Bone marrow (tissue), 2 donors: ENCODE results near the gene LY9.

ENCODE experiments used
- DNase-seq, 2 donors: peaks; one replicate each; lab custom pipeline; 2025; lab: John Stamatoyannopoulos, UW

The LY9 gene, protein sequence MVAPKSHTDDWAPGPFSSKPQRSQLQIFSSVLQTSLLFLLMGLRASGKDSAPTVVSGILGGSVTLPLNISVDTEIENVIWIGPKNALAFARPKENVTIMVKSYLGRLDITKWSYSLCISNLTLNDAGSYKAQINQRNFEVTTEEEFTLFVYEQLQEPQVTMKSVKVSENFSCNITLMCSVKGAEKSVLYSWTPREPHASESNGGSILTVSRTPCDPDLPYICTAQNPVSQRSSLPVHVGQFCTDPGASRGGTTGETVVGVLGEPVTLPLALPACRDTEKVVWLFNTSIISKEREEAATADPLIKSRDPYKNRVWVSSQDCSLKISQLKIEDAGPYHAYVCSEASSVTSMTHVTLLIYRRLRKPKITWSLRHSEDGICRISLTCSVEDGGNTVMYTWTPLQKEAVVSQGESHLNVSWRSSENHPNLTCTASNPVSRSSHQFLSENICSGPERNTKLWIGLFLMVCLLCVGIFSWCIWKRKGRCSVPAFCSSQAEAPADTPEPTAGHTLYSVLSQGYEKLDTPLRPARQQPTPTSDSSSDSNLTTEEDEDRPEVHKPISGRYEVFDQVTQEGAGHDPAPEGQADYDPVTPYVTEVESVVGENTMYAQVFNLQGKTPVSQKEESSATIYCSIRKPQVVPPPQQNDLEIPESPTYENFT

DNA sequence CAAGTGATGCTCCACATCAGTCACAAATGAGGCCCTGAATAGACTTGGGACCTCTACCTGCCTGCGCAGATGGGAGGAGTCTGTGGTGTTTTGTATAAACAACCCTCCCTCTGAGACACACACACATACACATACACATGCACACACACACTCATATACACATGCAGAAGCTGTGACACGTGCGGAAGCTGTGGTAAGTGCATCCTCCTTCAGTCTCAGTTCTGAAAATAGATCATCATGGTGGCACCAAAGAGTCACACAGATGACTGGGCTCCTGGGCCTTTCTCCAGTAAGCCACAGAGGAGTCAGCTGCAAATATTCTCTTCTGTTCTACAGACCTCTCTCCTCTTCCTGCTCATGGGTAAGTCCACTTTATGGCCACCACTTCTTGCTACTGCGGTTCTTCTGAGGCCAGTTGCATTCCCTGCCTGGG, at the start of gene LY9:
LY9 (plus strand) TSS at position 224 of the 433 bp plus-strand sequence; CDS start at position 238, 14 bp downstream.
- peak in 1 of 2 donors; percentile 91 for DNase-seq

DNA sequence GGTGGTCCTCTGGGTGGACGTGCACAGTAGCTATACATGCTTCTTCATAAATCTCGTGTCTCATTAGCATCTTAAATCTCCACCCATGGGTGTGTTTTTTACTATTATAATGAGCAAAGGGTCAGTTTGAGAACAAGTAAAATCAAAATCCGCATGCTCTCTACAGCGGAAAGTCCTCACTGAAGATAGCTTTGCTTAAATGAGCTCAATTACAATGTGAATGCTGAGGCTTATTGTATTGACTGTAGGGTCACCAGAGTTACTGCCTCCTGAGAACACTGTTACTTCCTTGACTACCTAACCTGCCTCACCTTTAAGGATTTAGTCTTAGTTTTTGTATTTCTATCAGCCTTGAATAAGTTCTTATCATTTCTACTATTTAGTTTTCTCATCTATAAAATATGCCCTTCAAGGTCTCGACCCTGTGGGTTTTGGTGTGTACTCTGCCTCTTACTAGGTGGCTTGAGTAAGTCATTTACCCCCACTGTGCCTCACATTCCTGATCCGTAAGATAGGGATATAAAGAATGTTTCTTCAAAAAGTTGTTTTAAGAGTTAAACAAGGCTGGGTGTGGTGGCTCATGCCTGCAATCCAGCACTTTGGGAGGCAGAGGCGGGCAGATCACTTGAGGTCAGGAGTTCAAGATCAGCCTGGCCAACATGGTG, 49.0 kb upstream of the LY9 start:
- no peak for DNase-seq

DNA sequence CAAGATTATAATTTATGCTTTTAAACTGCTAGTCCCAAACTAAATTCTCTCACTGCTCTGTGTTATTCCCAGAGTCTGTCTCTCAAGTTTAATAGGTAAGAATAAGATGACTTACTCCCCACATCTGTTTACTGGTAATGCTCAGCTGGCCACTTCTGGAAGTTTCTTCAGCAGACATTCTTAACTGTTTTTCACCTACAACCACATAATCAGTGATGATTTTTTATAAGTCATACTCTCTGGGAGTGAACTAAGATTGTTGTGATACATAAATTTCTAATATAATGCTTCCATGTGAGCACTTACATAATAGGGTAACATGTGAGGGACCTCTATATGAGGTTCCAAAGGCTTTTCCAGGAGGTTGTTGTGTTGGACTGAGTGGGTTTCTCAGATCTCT, 48.3 kb upstream of the LY9 start:
- DNase-seq, result no peak

DNA sequence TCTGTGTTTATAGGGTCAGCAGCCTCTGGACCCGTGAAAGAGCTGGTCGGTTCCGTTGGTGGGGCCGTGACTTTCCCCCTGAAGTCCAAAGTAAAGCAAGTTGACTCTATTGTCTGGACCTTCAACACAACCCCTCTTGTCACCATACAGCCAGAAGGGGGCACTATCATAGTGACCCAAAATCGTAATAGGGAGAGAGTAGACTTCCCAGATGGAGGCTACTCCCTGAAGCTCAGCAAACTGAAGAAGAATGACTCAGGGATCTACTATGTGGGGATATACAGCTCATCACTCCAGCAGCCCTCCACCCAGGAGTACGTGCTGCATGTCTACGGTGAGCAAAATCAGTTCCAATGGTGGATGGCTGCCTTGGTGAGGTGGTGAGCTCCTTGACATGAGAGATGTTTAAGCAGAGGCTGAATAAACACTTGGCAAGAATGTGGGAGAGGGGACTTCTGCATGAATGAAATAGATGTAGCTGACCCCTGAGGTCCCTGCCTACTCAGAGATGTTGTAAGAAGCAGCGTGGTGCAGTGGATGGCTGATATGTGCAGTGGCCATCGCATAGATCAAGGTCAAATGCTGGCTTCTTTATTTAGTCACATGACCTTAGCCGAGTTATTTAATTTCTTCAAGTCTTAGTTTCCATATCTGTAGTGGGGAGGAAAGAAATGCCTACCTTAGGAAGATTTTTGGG, 47.6 kb upstream of the LY9 start:
- DNase-seq, result no peak

DNA sequence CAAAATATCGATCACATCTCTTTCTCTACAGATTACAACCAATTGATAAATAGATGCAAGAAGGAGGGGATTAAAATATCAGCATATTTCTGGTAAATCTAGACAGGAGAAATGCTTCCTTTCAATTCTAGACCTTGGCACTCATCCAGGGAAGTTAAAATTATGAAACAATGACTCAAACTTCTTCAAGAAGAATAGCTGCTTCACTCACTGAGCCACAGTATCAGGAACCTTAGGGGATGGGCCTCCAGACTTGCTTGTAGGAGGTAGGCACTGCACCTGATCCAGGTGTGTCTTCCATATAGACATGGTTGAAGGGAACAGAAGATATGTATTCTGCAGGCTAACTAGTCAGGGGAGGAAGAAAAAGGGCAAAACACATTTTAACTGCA, 47.1 kb upstream of the LY9 start:
- DNase-seq, result peak in 1 of 2 donors; percentile 37

DNA sequence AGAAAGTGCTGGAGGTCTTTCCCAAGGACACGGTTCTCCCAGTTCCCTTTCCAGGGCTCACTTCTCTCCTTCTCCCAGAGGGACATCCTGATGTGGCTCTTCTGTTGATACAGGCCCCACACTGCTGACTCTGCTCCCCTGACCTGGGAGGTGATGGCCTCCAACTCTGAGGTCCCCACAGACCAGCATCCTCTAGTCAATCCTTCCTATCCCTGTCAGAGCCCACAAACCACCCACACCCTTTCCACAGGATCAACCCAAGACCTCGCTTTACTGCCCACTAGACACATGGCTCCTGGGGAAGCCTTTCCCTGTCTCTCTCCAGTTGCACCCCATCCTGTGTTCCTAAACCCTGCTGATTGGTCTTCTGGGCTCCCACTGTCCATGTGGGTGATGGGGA, 45.4 kb upstream of the LY9 start:
- DNase-seq, result no peak

DNA sequence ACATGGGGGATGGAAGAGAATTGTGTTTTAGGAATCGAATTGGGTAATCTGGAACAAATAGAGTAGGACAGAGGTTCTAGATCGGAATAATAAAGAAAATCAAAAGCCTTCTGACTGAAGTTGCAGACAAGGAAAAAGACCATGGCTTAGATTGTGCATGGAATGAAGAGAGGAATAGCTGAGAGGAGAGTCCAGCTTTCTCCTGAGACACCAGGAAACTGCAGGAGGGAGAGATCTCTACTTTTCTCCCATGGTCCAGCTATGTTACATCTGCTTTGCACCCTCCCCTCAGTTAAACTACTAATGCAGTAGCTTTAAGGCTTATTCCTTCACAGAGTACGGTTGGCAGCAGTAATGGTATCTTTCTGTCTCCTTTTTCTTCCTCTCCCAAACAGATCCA, 43.6 kb upstream of the LY9 start:
- no peak for DNase-seq

DNA sequence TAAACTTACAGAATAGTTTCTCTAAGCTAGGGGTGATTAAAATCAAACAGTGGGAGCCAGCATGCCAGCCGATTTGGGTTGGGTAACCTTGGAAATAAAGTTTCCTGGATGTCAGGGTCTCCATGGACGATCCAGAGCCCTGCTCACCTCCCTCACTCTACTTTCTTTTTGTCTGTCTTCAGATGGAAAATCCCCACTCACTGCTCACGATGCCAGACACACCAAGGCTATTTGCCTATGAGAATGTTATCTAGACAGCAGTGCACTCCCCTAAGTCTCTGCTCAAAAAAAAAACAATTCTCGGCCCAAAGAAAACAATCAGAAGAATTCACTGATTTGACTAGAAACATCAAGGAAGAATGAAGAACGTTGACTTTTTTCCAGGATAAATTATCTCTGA, 43.0 kb upstream of the LY9 start:
- no peak for DNase-seq

DNA sequence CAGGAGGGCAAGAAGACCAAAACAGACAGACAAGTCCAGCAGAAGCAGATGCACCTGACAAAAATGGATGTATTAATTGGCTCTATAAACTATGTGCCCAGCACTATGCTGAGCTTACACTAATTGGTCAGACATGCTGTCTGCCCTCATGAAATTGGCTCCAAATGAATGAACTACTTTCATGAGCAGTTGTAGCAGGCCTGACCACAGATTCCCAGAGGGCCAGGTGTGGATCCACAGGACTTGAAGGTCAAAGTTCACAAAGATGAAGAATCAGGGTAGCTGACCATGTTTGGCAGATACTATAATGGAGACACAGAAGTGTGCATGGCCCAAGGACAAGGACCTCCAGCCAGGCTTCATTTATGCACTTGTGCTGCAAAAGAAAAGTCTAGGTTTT, 42.4 kb upstream of the LY9 start:
- DNase-seq, result no peak

DNA sequence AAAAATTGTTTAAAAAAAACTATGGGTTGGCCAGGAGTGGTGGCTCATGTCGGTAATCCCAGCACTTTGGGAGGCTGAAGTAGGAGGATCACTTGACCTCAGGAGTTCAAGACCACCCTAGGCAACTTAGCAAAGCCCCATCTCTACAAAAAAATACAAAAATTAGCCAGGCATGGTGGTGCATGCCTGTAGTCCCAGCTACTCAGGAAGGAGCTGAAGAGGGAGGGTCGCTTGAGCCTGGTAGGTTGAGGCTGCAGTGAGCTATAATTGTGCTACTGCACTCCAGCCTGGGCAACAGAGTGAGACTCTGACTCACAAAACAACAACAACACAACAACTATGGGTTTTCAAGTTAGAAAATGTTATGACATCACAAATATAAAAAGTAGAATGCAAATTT, 40.5 kb upstream of the LY9 start:
- DNase-seq, result no peak

DNA sequence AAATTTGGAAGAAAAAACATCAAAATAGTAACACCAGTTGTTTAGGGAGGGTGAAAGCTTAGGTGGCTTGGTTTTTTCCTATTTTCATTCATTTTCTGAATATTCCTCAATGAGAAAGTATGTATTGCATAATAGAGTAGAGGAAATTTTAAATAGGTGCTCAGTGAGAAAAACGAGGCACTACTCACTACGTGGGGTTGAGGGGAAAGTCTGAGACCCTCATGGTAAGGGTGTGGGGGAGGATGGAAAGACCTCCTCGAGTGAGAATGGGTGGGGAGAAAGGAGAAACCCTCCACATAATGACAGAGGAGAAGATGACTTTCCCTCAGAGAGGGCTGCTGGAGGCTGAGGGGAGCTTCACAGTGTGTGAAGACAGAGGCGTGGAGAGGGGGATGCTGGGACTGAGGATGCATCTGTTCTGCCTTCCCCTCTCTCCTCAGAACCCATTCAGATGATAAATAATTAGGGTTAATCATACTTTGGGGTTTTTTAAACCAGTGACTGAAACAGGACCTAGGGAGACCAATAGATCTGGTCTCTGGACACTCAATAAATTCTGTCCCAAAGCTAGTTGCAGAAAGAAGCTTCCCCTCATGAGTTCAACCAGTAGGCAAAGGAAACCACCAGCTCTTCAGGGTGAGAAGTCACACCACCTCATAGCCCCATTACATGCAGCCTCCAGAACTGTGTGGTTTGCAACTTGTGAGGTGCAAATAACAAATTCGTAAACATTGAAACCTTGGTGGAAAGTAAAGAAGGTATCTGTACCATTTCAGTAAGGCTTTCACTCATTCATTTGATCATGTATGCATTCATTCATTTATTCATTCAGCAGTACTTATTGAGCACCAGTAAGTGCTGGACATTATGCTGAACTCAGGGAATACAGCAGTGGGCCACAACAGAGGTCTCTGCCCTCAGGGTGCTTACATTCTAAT, 39.8 kb upstream of the LY9 start:
- DNase-seq, result no peak

DNA sequence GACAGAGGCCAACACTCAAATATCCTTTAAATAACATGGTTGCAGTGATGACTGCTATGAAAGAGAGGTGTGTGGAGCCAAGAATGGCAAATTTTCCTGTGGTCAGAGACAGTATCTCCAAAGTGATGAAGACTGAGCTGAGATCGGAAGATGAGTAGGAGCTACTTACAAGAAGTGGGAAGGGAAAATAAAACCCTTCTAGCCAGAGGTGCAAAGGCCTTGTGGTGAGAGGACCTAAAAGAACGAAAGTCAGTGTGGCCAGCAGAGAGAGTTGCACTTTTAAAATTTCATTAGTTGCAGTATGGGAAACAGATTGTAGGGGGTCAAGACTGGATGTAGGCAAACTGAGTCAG, 39.1 kb upstream of the LY9 start:
- no peak for DNase-seq

DNA sequence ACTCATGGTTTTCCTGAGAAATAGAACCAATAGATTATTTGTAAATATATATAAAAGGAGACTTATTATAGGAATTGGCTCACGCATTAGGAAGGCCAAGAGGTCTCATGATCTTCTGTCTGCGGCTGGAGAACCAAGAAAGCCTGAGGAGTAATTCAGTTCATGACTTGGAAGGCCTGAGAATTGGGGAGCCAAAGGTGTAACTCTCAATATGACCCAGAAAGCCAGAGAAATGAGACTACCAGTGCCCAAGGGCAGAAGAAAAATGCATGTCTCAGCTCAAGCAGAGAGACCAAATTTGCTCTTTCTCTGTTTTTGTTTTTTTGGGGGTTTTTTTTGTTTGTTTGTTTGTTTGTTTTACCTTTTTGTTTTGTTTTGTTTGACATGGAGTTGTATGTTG, 37.5 kb upstream of the LY9 start:
- no peak for DNase-seq

DNA sequence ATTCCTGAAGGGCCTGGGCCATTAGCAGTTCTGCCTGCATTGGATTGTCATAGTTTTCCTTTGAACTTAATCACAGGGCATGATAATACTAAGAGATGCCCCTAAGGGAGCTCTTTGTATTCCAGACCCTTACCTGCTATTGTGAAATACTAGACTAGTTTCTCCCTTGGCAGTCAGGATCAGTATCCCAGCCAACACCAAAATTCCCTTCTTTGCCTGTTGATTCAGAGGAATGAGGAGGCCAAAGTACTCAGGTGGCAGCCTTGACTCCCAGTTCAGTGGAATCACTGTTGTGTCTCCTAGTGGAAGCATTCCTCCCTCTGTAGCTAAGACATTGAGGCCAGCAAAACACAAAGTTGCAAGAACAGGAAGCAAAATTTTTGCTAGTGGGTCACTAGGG, 36.2 kb upstream of the LY9 start:
- no peak for DNase-seq

DNA sequence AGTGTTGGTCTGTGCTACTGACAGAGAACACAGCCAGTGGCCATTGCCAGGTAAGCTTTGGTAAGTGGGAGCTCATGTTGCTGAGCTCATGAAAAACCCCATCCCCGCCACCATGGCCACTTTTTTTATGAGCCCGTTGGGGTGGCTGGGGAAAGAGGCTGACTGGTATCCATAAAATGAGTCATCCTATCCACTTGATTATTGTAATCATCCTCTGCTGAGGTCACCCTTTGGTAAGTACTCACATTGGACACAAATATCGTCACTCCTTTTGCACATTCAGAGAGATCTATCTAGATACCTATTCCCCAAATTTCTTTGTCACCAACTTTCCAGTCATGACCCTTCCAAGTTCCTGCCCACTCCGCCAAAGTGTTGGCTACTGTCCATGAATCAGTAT, 34.9 kb upstream of the LY9 start:
- DNase-seq, result no peak

DNA sequence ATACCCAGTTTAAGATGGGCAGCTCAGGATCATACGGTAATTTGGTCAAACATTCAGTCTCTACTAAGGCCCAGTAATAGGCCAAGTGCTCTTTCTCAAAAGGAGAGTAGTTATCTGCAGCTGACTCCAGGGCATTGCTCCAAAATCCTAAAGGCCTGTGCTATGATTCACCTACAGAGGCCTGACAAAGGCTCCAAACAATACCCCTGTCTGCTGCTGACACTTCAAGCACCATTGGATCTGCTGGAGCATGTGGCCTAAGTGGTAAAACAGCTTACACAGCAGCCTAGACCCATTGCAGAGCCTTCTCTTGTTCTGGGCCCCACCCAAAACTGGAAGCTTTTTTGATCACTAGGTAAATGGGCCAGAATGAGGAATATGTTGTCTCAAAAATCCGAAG, 34.1 kb upstream of the LY9 start:
- DNase-seq, result no peak

DNA sequence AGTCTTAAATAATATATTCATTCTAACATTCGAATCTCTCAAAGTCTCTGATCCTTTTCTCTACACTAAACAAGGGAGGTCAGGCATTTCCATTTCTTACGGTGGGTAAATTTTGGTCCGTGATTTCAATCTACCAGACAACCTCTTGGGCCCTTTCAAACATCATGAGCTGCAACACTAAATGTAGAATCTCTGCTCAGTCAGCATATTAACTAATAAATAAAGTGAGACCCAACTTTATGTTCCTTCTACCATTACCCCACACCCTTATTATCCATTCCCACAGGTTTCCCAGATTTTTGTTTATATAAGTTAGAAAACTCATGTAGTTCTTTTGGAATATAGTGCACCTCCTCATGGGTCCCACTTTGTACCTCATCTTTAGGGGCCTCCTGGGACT, 32.0 kb upstream of the LY9 start:
- no peak for DNase-seq

DNA sequence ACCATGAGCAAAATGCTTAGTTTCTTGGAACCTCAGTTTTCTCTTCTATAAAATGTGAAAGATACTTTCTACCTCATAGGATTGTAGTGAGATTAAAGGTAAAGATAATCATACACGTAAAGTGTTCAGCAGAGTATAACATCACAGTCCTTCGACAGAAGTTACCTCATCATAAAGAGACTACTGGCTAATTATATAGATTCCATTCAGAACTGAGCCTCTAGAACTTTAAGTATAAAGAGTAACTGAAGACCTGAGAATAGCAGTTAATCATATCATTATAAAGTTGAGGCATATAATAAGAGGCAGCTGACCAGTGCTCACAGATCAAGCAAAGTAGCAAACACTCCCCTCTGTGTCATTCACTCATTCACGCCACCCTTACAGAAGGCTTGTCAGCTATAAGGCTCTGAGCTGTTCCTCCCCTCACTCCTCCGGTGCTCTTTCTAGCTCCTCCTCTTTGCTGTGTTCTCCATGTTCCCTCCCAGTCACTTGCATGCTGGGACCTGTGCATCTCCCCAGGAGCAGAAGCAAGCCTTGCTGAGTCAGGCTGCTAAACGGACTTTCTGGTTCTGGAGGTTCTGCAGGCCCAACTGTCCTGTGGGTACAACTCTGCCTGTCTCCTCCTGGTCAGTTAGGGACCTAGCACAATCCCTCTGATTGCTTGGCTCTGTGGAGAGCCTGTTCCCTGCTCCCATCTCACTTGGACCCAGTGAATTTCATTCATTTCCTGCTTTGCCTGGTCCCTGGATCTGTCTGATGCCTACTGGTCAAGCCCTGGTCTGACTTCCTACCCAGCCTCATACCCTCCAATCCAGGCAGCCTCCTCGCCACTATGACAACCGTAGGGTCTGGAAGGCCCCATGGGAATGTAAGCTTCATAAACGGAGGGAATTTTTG, 28.3 kb upstream of the LY9 start:
- no peak for DNase-seq

DNA sequence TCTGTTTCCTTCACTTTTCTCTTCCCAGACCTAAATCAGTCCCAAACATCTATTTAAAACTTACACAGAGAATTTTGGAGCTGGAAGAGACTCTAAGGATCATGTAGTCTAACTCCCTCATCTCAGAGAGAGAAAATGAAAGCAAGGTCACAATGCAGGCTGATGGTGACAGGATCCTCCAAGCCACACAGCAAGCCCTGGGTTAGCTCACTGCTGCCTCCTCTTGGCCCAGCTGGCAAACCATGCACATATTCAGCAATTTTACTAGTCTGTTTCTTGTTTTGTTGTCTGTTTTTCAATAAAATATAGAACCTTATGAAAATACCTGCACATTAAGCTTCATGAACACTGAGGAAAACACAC, 27.7 kb upstream of the LY9 start:
- peak in 1 of 2 donors; percentile 82 for DNase-seq

DNA sequence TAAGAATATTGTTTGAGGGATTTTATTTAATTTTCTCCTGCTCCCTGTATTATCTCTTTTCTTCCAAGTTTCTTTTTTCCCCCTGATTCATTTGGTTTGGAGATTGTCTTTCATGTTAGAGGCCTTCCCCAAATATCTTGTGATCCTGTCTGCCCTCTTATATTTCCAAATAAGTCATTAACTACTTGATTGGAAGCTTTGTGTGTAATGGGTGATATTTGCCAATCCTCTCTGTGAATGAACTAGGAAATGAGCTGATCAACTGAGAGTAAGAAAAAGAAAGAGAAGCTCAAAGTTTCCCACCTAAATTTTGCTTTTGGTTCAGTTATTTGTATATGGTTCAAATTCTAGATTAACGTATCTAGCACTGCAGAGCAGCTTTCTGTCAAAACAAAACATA, 23.6 kb upstream of the LY9 start:
- DNase-seq, result no peak

DNA sequence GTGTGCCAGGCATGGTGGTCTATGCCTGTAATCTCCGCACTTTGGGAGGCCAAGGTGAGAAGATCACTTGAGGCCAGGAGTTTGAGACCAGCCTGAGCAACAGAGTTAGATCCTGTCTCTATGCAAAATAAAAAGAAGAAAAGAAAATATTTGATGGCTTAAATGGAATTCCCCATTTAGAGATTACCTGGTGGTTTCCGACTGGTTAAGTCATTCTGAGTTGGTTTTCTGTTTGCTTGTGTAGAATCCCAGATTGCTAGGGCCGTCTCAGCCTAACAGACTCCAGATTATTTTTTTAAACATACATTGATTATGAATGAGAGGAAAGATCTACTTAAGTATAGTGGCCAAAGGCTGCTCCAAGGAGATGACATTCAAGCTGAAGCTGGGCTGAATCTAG, 22.9 kb upstream of the LY9 start:
- no peak for DNase-seq
